Measurements from ENCODE around the gene MACF1. TPM values are rescaled to one million over a fixed set of nuclear protein-coding genes. Genes with fewer than 3 reads are reported as not detected.

The MACF1 gene
- polyA plus RNA-seq, 1 of the 3 experiments (the other 2 are of a cell fraction) = 37.6 TPM

GRCh38 chr1:39483276-39483675, 278.8 kb downstream of the MACF1 start:
- Histone ChIP-seq H3K4me3 (ENCODE audit: low read depth in 2 of 2, low read length in 1 of 2) (no peak overlapping the region), H3K4me2 (no peak overlapping the region), H3K79me2 (ENCODE audit: insufficient read depth) (no peaks in the 10 kb centered on the region), H3K27ac (ENCODE audit: low read depth in 2 of 2, low read length in 1 of 2) (no peak overlapping the region), H2AFZ (ENCODE audit: low read depth) (no peak overlapping the region), H3K9me2 (no peaks in the 10 kb centered on the region), H3K9ac (no peak overlapping the region), H3K4me1 (ENCODE audit: control insufficient read depth in 1 of 2, insufficient read depth in 2 of 2, low read depth in 1 of 2, low read length in 1 of 2) (no peaks in the 10 kb centered on the region), H4K20me1 (ENCODE audit: insufficient read depth) (no peaks in the 10 kb centered on the region), H3F3A (replicated peaks; ENCODE audit: insufficient read depth) (peaks cover 31% of the 10 kb centered on the region), H3K9me3 (no peaks in the 10 kb centered on the region), H3K27me3 (ENCODE audit: insufficient read depth) (no peaks in the 10 kb centered on the region), H3K36me3 (replicated peaks in 1 of 2; ENCODE audit: control insufficient read depth in 1 of 2, insufficient read depth in 2 of 2, low read length in 1 of 2) (peaks cover 78 to 80% of the 10 kb centered on the region in 2 experiments)
- ChIA-PET CTCF (no interaction called here), POLR2A (no interaction called here)
- 60% methylated on average over 1 of the region's 1 CpG for WGBS (ENCODE audit: low lambda C conversion rate)
- DNase-seq = no peak
- TF ChIP-seq, protein P1, sequence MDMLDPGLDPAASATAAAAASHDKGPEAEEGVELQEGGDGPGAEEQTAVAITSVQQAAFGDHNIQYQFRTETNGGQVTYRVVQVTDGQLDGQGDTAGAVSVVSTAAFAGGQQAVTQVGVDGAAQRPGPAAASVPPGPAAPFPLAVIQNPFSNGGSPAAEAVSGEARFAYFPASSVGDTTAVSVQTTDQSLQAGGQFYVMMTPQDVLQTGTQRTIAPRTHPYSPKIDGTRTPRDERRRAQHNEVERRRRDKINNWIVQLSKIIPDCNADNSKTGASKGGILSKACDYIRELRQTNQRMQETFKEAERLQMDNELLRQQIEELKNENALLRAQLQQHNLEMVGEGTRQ (IDR thresholded peaks at IDR 0.05; ENCODE audit: borderline replicate concordance, low read depth, low read length) = no peak
- TF ChIP-seq CHD2 (IDR thresholded peaks at IDR 0.05; ENCODE audit: low read length, partially characterized antibody) = no peak
- TF ChIP-seq RAD21 (IDR thresholded peaks at IDR 0.05; ENCODE audit: low read length) = no peak
- TF ChIP-seq CTCF (IDR thresholded peaks at IDR 0.05) = no peak

DNA sequence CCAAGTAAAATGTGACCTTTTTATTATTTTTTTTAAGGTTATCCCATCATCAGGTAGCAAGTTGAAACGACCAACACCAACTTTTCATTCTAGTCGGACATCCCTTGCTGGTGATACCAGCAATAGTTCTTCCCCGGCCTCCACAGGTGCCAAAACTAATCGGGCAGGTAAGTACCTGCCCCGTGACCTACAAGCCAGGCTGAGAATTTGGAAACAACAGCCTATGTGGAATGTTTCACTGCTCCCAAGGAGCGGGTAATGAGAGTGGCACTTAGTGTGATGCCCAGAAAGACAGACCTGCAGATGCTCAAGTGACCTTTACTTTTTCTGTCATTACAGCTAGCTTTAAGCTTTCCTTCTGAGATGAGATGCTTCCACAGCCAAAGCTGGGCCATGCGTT, 280.1 kb downstream of the MACF1 start:
- ChIA-PET POLR2A (no interaction called here), CTCF (no interaction called here)
- Histone ChIP-seq H3K9me3 (no peaks in the 10 kb centered on the region), H3K4me3 (ENCODE audit: low read depth in 2 of 2, low read length in 1 of 2) (no peak overlapping the region), H3K4me2 (no peak overlapping the region), H3K27me3 (ENCODE audit: insufficient read depth) (no peaks in the 10 kb centered on the region), H2AFZ (ENCODE audit: low read depth) (no peak overlapping the region), H3K36me3 (replicated peaks in 1 of 2; ENCODE audit: control insufficient read depth in 1 of 2, insufficient read depth in 2 of 2, low read length in 1 of 2) (peaks cover 71 to 72% of the 10 kb centered on the region in 2 experiments), H3K79me2 (ENCODE audit: insufficient read depth) (no peaks in the 10 kb centered on the region), H3K9me2 (no peaks in the 10 kb centered on the region), H4K20me1 (ENCODE audit: insufficient read depth) (no peaks in the 10 kb centered on the region), H3K9ac (no peak overlapping the region), H3K27ac (ENCODE audit: low read depth in 2 of 2, low read length in 1 of 2) (no peak overlapping the region), H3F3A (replicated peaks; ENCODE audit: insufficient read depth) (peaks cover 39% of the 10 kb centered on the region), H3K4me1 (ENCODE audit: control insufficient read depth in 1 of 2, insufficient read depth in 2 of 2, low read depth in 1 of 2, low read length in 1 of 2) (no peaks in the 10 kb centered on the region)
- 92% methylated on average over 6 of the region's 7 CpGs for WGBS (ENCODE audit: low lambda C conversion rate)
- no peak for DNase-seq
- no peak for TF ChIP-seq POLR2AphosphoS5 (IDR thresholded peaks at IDR 0.05; ENCODE audit: low read depth, low read length)
- TF ChIP-seq MXI1 (IDR thresholded peaks at IDR 0.05; ENCODE audit: low read depth, low read length) = no peak
- no peak for TF ChIP-seq GABPA (IDR thresholded peaks at IDR 0.05; ENCODE audit: low read depth)
- no peak for TF ChIP-seq SIN3A (IDR thresholded peaks at IDR 0.05; ENCODE audit: borderline replicate concordance, low read depth, low read length)
- no peak for TF ChIP-seq NFIC (IDR thresholded peaks at IDR 0.05; ENCODE audit: borderline replicate concordance)
- TF ChIP-seq RXRA (IDR thresholded peaks at IDR 0.05; ENCODE audit: borderline replicate concordance, low read depth) = no peak
- no peak for TF ChIP-seq ELF1 (IDR thresholded peaks at IDR 0.05)
- TF ChIP-seq MEF2A (IDR thresholded peaks at IDR 0.05; ENCODE audit: borderline replicate concordance, low read depth) = no peak
- no peak for TF ChIP-seq GATA2 (CRISPR knock-in tag; IDR thresholded peaks at IDR 0.05)
- TF ChIP-seq NRF1 (IDR thresholded peaks at IDR 0.05; ENCODE audit: low read depth, low read length) = no peak
- TF ChIP-seq EP300 (IDR thresholded peaks at IDR 0.05; ENCODE audit: borderline replicate concordance in 1 of 2, low read depth in 1 of 2, low read length in 1 of 2) = no peak
- TF ChIP-seq TEAD4 (IDR thresholded peaks at IDR 0.05; ENCODE audit: borderline replicate concordance, insufficient read depth) = no peak
- TF ChIP-seq, protein P2, sequence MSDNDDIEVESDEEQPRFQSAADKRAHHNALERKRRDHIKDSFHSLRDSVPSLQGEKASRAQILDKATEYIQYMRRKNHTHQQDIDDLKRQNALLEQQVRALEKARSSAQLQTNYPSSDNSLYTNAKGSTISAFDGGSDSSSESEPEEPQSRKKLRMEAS (IDR thresholded peaks at IDR 0.05; ENCODE audit: low read depth) = no peak

All from SK-N-SH (cell line).